Measurements from ENCODE around the gene OR2AG2. TPM values are rescaled to one million over a fixed set of nuclear protein-coding genes. Genes with fewer than 3 reads are reported as not detected.

Gene OR2AG2
- total RNA-seq, 4 donors from 2014 or later: not detected

- no peaks in the 10 kb centered on the region for H3K27me3 ChIP-seq
- H3K9me3 ChIP-seq: no peaks in the 10 kb centered on the region
- peak overlapping the region in 3 of 4 donors; percentile 41 to 52 (median 50) for H3K27ac ChIP-seq (replicated peaks in 1 of 4)
- TF ChIP-seq CTCF (IDR thresholded peaks at IDR 0.05) (no peak), EP300 (IDR thresholded peaks at IDR 0.05) (no peak)
- H3K4me1 ChIP-seq: no peaks in the 10 kb centered on the region
- 37% methylated on average over 2 of the region's 2 CpGs for WGBS
- intact Hi-C loops (cut with DNase I): no loop called here
- H3K4me3 ChIP-seq: peak overlapping the region; percentile 22 to 35 (median 30)
- no peaks in the 10 kb centered on the region for H3K36me3 ChIP-seq
- no peak for DNase-seq (ENCODE audit: extremely low spot score)
These were observed 26.2 kb downstream of the OR2AG2 start for GRCh38 chr11:6745465-6746015.

GRCh38 chr11:6745018-6745417, 26.8 kb downstream of the OR2AG2 start:
- H3K4me1 ChIP-seq: no peaks in the 10 kb centered on the region
- WGBS: 79% methylated on average over 3 of the region's 4 CpGs
- H3K27ac ChIP-seq (replicated peaks in 1 of 4): peak overlapping the region in 1 of 4 donors; percentile 52
- H3K36me3 ChIP-seq: no peaks in the 10 kb centered on the region
- no peaks in the 10 kb centered on the region for H3K9me3 ChIP-seq
- peak overlapping the region in 2 of 4 donors; percentile 29 to 31 for H3K4me3 ChIP-seq
- intact Hi-C loops (cut with DNase I): no loop called here
- H3K27me3 ChIP-seq: no peaks in the 10 kb centered on the region
- TF ChIP-seq POLR2AphosphoS5 (IDR thresholded peaks at IDR 0.05) (no peak), EP300 (IDR thresholded peaks at IDR 0.05) (no peak), CTCF (IDR thresholded peaks at IDR 0.05) (no peak), POLR2A (IDR thresholded peaks at IDR 0.05; ENCODE audit: low read depth) (no peak)
- no peak for DNase-seq (ENCODE audit: extremely low spot score)

GRCh38 chr11:6742260-6742659, 29.5 kb downstream of the OR2AG2 start:
- Histone ChIP-seq H3K27ac (replicated peaks in 1 of 4) (no peak overlapping the region), H3K4me3 (no peak overlapping the region), H3K9me3 (no peaks in the 10 kb centered on the region), H3K36me3 (no peaks in the 10 kb centered on the region), H3K27me3 (no peaks in the 10 kb centered on the region), H3K4me1 (no peaks in the 10 kb centered on the region)
- 62% methylated on average over 7 of the region's 7 CpGs for WGBS
- no peak for DNase-seq (ENCODE audit: extremely low spot score)
- intact Hi-C loops (cut with DNase I): no loop called here
- no peak for TF ChIP-seq EP300 (IDR thresholded peaks at IDR 0.05)
- TF ChIP-seq POLR2A (IDR thresholded peaks at IDR 0.05; ENCODE audit: low read depth): no peak
- no peak for TF ChIP-seq POLR2AphosphoS5 (IDR thresholded peaks at IDR 0.05)
- no peak for TF ChIP-seq CTCF (IDR thresholded peaks at IDR 0.05)

GRCh38 chr11:6738590-6738989, 33.2 kb downstream of the OR2AG2 start:
- peaks cover 0 to 5% (median 0%) of the 10 kb centered on the region in 4 donors for H3K36me3 ChIP-seq
- H3K4me1 ChIP-seq: no peaks in the 10 kb centered on the region
- H3K27me3 ChIP-seq: no peaks in the 10 kb centered on the region
- H3K4me3 ChIP-seq: no peak overlapping the region
- H3K9me3 ChIP-seq: no peaks in the 10 kb centered on the region
- intact Hi-C loops (cut with DNase I): no loop called here
- no peak for TF ChIP-seq POLR2A (IDR thresholded peaks at IDR 0.05; ENCODE audit: low read depth)
- no peak for TF ChIP-seq POLR2AphosphoS5 (IDR thresholded peaks at IDR 0.05)
- TF ChIP-seq CTCF (IDR thresholded peaks at IDR 0.05): no peak
- TF ChIP-seq EP300 (IDR thresholded peaks at IDR 0.05): no peak
- WGBS: 93% methylated on average over 1 of the region's 1 CpG
- DNase-seq (ENCODE audit: extremely low spot score): no peak
- H3K27ac ChIP-seq (replicated peaks in 1 of 4): no peak overlapping the region

- Histone ChIP-seq H3K4me1 (no peaks in the 10 kb centered on the region), H3K27ac (replicated peaks in 1 of 4) (no peak overlapping the region), H3K36me3 (peaks cover 0 to 8% (median 0%) of the 10 kb centered on the region in 4 donors), H3K4me3 (no peak overlapping the region), H3K9me3 (no peaks in the 10 kb centered on the region), H3K27me3 (no peaks in the 10 kb centered on the region)
- 17% methylated on average over 2 of the region's 2 CpGs for whole genome bisulfite sequencing
- no peak for DNase-seq (ENCODE audit: extremely low spot score)
- intact Hi-C loops (cut with DNase I): no loop called here
- TF ChIP-seq CTCF (IDR thresholded peaks at IDR 0.05): peak; percentile 49 to 63 (median 50)
- no peak for TF ChIP-seq EP300 (IDR thresholded peaks at IDR 0.05)
- no peak for TF ChIP-seq POLR2A (IDR thresholded peaks at IDR 0.05; ENCODE audit: low read depth)
- no peak for TF ChIP-seq POLR2AphosphoS5 (IDR thresholded peaks at IDR 0.05)
These were observed 33.8 kb downstream of the OR2AG2 start for GRCh38 chr11:6737872-6738466.

All from esophagus muscularis mucosa (tissue), 4 donors.